ENCODE data around the gene EIF4B. TPM values are rescaled to one million over a fixed set of nuclear protein-coding genes. Genes with fewer than 3 reads are reported as not detected.
A peak's percentile ranks its signal among the peaks of the same experiment; 100 is the strongest.

Gene EIF4B
- polyA plus RNA-seq, 1 of the 3 experiments (the other 2 are of a cell fraction): 267 TPM

- TF ChIP-seq ELF1 (IDR thresholded peaks at IDR 0.05) (peak; percentile 73), FOXJ3 (CRISPR knock-in tag; IDR thresholded peaks at IDR 0.05) (no peak), RCOR1 (IDR thresholded peaks at IDR 0.05; ENCODE audit: low read length) (no peak; the same call in 1 of the 2 replicates), MXI1 (IDR thresholded peaks at IDR 0.05; ENCODE audit: low read depth, low read length) (no peak; the same call in 1 of the 2 replicates), CTCF (IDR thresholded peaks at IDR 0.05) (no peak), GABPA (IDR thresholded peaks at IDR 0.05; ENCODE audit: low read depth) (peak; percentile 54), GATA2 (CRISPR knock-in tag; IDR thresholded peaks at IDR 0.05) (no peak), USF2 (IDR thresholded peaks at IDR 0.05; ENCODE audit: borderline replicate concordance, low read depth, low read length) (no peak), MEF2A (IDR thresholded peaks at IDR 0.05; ENCODE audit: borderline replicate concordance, low read depth) (no peak), FOSL2 (IDR thresholded peaks at IDR 0.05; ENCODE audit: borderline replicate concordance, low read depth) (no peak), MAX (IDR thresholded peaks at IDR 0.05; ENCODE audit: low read depth) (peak; percentile 63; the same call in 1 of the 2 replicates), SMC3 (IDR thresholded peaks at IDR 0.05; ENCODE audit: low read depth, low read length) (no peak), CHD2 (IDR thresholded peaks at IDR 0.05; ENCODE audit: low read length, partially characterized antibody) (peak; percentile 91), NRF1 (IDR thresholded peaks at IDR 0.05; ENCODE audit: low read depth, low read length) (no peak), EP300 (IDR thresholded peaks at IDR 0.05; ENCODE audit: borderline replicate concordance in 1 of 2, low read depth in 1 of 2, low read length in 1 of 2) (no peak; a peak in 1 of 4 replicates), RXRA (IDR thresholded peaks at IDR 0.05; ENCODE audit: borderline replicate concordance, low read depth) (0 out of 2 replicates have a peak, but pooled peaks have one; percentile 17), TCF12 (IDR thresholded peaks at IDR 0.05) (no peak; the same call in 1 of the 2 replicates), POLR2AphosphoS5 (IDR thresholded peaks at IDR 0.05; ENCODE audit: low read depth, low read length) (peak; percentile 88)
- TF ChIP-seq, protein P1, sequence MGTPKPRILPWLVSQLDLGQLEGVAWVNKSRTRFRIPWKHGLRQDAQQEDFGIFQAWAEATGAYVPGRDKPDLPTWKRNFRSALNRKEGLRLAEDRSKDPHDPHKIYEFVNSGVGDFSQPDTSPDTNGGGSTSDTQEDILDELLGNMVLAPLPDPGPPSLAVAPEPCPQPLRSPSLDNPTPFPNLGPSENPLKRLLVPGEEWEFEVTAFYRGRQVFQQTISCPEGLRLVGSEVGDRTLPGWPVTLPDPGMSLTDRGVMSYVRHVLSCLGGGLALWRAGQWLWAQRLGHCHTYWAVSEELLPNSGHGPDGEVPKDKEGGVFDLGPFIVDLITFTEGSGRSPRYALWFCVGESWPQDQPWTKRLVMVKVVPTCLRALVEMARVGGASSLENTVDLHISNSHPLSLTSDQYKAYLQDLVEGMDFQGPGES (IDR thresholded peaks at IDR 0.05; ENCODE audit: low read depth, low read length): peak; percentile 95
- TF ChIP-seq, protein P2, sequence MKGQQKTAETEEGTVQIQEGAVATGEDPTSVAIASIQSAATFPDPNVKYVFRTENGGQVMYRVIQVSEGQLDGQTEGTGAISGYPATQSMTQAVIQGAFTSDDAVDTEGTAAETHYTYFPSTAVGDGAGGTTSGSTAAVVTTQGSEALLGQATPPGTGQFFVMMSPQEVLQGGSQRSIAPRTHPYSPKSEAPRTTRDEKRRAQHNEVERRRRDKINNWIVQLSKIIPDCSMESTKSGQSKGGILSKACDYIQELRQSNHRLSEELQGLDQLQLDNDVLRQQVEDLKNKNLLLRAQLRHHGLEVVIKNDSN (IDR thresholded peaks at IDR 0.05; ENCODE audit: borderline replicate concordance, low read depth): no peak
- TF ChIP-seq, protein P3, sequence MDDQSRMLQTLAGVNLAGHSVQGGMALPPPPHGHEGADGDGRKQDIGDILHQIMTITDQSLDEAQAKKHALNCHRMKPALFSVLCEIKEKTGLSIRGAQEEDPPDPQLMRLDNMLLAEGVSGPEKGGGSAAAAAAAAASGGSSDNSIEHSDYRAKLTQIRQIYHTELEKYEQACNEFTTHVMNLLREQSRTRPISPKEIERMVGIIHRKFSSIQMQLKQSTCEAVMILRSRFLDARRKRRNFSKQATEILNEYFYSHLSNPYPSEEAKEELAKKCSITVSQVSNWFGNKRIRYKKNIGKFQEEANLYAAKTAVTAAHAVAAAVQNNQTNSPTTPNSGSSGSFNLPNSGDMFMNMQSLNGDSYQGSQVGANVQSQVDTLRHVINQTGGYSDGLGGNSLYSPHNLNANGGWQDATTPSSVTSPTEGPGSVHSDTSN (IDR thresholded peaks at IDR 0.05): peak; percentile 100
Measured at GRCh38 chr12:53079226-53080117, 73.2 kb downstream of the EIF4B start, which contains the start of gene SPRYD3 (continued).
